ENCODE measurements around the gene AOPEP. TPM values are rescaled to one million over a fixed set of nuclear protein-coding genes. Genes with fewer than 3 reads are reported as not detected.
A peak's percentile ranks its signal among the peaks of the same experiment; 100 is the strongest.

AOPEP gene
- total and polyA plus RNA-seq, 2 of the 13 experiments (the other 11 are each of a cell fraction or from before 2014, with no cell fraction given) = 22.2 to 41.6 TPM

DNA sequence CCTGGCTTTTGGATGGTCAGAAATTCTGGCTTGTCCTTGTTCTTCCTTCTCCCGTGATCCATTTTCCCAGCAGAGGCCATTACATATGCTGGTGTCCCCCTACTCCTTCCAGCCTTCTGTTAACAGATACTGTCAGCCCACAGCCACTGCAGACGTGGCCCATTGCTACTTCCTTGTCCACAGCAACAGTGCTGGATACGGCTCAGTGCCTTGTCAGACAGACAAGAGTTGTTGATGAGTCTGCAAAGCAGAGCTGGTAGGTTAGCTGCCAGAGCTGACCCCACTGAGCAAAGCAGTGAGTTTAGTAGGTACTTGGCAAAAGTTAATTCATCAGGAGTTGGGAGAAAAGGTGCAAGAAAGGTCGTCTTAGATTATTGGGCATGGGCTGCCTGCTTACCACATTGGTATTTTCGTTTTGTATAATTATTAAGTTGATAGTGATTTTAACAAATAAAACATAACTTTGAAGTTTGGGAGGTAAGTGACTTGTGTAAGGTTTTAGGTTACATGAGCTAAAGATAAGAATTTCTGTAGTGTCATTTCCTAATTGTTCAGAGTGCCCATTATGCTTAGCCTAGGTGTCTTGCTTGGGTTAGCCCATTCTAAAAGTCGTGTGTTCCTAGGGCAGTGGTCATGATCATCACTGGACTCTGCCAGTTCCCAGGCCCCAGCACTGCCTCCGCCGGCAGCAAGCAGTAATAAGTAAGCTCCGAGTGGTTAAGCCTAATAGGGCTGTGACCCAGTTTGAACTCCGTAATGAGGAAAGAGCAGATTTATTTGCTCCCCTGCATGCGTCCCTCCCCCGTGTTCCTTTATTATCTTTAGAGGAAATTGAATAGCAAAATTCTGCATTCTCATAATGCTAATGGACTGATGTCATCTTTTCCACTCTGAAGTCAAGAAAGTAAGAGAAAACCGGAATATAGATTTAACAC, 299.0 kb downstream of the AOPEP start (continued):
- TF ChIP-seq, protein P1, sequence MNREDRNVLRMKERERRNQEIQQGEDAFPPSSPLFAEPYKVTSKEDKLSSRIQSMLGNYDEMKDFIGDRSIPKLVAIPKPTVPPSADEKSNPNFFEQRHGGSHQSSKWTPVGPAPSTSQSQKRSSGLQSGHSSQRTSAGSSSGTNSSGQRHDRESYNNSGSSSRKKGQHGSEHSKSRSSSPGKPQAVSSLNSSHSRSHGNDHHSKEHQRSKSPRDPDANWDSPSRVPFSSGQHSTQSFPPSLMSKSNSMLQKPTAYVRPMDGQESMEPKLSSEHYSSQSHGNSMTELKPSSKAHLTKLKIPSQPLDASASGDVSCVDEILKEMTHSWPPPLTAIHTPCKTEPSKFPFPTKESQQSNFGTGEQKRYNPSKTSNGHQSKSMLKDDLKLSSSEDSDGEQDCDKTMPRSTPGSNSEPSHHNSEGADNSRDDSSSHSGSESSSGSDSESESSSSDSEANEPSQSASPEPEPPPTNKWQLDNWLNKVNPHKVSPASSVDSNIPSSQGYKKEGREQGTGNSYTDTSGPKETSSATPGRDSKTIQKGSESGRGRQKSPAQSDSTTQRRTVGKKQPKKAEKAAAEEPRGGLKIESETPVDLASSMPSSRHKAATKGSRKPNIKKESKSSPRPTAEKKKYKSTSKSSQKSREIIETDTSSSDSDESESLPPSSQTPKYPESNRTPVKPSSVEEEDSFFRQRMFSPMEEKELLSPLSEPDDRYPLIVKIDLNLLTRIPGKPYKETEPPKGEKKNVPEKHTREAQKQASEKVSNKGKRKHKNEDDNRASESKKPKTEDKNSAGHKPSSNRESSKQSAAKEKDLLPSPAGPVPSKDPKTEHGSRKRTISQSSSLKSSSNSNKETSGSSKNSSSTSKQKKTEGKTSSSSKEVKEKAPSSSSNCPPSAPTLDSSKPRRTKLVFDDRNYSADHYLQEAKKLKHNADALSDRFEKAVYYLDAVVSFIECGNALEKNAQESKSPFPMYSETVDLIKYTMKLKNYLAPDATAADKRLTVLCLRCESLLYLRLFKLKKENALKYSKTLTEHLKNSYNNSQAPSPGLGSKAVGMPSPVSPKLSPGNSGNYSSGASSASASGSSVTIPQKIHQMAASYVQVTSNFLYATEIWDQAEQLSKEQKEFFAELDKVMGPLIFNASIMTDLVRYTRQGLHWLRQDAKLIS (CRISPR knock-in tag; IDR thresholded peaks at IDR 0.05) = no peak
- TF ChIP-seq, protein P2, sequence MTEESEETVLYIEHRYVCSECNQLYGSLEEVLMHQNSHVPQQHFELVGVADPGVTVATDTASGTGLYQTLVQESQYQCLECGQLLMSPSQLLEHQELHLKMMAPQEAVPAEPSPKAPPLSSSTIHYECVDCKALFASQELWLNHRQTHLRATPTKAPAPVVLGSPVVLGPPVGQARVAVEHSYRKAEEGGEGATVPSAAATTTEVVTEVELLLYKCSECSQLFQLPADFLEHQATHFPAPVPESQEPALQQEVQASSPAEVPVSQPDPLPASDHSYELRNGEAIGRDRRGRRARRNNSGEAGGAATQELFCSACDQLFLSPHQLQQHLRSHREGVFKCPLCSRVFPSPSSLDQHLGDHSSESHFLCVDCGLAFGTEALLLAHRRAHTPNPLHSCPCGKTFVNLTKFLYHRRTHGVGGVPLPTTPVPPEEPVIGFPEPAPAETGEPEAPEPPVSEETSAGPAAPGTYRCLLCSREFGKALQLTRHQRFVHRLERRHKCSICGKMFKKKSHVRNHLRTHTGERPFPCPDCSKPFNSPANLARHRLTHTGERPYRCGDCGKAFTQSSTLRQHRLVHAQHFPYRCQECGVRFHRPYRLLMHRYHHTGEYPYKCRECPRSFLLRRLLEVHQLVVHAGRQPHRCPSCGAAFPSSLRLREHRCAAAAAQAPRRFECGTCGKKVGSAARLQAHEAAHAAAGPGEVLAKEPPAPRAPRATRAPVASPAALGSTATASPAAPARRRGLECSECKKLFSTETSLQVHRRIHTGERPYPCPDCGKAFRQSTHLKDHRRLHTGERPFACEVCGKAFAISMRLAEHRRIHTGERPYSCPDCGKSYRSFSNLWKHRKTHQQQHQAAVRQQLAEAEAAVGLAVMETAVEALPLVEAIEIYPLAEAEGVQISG (CRISPR knock-in tag; IDR thresholded peaks at IDR 0.05) = no peak
- TF ChIP-seq ZZZ3 (CRISPR knock-in tag; IDR thresholded peaks at IDR 0.05; ENCODE audit: borderline replicate concordance) (no peak), POLR2A (IDR thresholded peaks at IDR 0.05; ENCODE audit: insufficient read depth in 1 of 2, low read depth in 2 of 2, low read length in 2 of 2) (0 out of 4 replicates have a peak, but pooled peaks of 1 of the 2 experiments have one; percentile 13), CBX1 (IDR thresholded peaks at IDR 0.05; ENCODE audit: low read depth) (no peak), NCOA1 (CRISPR knock-in tag; IDR thresholded peaks at IDR 0.05) (no peak), HNF4G (IDR thresholded peaks at IDR 0.05; ENCODE audit: borderline replicate concordance, low read depth, low read length) (no peak), HNF4G (CRISPR knock-in tag; IDR thresholded peaks at IDR 0.05; ENCODE audit: borderline replicate concordance, low read depth) (no peak), ZNF256 (CRISPR knock-in tag; conservative IDR thresholded peaks at IDR 0.05) (no peak), ZNF234 (CRISPR knock-in tag; conservative IDR thresholded peaks at IDR 0.05) (no peak), KDM5B (CRISPR knock-in tag; IDR thresholded peaks at IDR 0.05; ENCODE audit: borderline replicate concordance) (no peak), YEATS2 (CRISPR knock-in tag; IDR thresholded peaks at IDR 0.05; ENCODE audit: borderline replicate concordance) (no peak), RXRA (CRISPR knock-in tag; IDR thresholded peaks at IDR 0.05) (peak; percentile 89), KLF9 (CRISPR knock-in tag; IDR thresholded peaks at IDR 0.05; ENCODE audit: low read depth) (no peak), ZNF556 (CRISPR knock-in tag; IDR thresholded peaks at IDR 0.05; ENCODE audit: borderline replicate concordance) (no peak), ZBTB38 (CRISPR knock-in tag; IDR thresholded peaks at IDR 0.05) (0 out of 2 replicates have a peak, but pooled peaks have one; percentile 28)
- TF ChIP-seq, protein P3, sequence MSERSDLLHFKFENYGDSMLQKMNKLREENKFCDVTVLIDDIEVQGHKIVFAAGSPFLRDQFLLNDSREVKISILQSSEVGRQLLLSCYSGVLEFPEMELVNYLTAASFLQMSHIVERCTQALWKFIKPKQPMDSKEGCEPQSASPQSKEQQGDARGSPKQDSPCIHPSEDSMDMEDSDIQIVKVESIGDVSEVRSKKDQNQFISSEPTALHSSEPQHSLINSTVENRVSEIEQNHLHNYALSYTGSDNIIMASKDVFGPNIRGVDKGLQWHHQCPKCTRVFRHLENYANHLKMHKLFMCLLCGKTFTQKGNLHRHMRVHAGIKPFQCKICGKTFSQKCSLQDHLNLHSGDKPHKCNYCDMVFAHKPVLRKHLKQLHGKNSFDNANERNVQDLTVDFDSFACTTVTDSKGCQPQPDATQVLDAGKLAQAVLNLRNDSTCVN (CRISPR knock-in tag; IDR thresholded peaks at IDR 0.05; ENCODE audit: borderline replicate concordance) = peak; percentile 51; the same call in 1 of the 2 replicates
- TF ChIP-seq, protein P4, sequence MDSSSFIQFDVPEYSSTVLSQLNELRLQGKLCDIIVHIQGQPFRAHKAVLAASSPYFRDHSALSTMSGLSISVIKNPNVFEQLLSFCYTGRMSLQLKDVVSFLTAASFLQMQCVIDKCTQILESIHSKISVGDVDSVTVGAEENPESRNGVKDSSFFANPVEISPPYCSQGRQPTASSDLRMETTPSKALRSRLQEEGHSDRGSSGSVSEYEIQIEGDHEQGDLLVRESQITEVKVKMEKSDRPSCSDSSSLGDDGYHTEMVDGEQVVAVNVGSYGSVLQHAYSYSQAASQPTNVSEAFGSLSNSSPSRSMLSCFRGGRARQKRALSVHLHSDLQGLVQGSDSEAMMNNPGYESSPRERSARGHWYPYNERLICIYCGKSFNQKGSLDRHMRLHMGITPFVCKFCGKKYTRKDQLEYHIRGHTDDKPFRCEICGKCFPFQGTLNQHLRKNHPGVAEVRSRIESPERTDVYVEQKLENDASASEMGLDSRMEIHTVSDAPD (CRISPR knock-in tag; IDR thresholded peaks at IDR 0.05) = no peak
- TF ChIP-seq, protein P5, sequence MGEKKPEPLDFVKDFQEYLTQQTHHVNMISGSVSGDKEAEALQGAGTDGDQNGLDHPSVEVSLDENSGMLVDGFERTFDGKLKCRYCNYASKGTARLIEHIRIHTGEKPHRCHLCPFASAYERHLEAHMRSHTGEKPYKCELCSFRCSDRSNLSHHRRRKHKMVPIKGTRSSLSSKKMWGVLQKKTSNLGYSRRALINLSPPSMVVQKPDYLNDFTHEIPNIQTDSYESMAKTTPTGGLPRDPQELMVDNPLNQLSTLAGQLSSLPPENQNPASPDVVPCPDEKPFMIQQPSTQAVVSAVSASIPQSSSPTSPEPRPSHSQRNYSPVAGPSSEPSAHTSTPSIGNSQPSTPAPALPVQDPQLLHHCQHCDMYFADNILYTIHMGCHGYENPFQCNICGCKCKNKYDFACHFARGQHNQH (CRISPR knock-in tag; IDR thresholded peaks at IDR 0.05) = no peak
